ENCODE data around the gene SRPK3.

SRPK3 gene

GRCh38 chrX:153784325-153784967 is 3.6 kb downstream of the SRPK3 start:
- TF ChIP-seq EGR1 (IDR thresholded peaks at IDR 0.05), result no peak
- no peak for TF ChIP-seq CREB1 (IDR thresholded peaks at IDR 0.05; ENCODE audit: low read depth)
- TF ChIP-seq NFIC (IDR thresholded peaks at IDR 0.05), result no peak
- no peak for TF ChIP-seq FOXM1 (IDR thresholded peaks at IDR 0.05; ENCODE audit: borderline replicate concordance, low read depth)
- no peak for TF ChIP-seq RAD21 (IDR thresholded peaks at IDR 0.05; ENCODE audit: low read depth)
- TF ChIP-seq USF1 (IDR thresholded peaks at IDR 0.05), result no peak
- TF ChIP-seq YY1 (IDR thresholded peaks at IDR 0.05; ENCODE audit: low read depth), result no peak
- no peak for TF ChIP-seq TEAD4 (IDR thresholded peaks at IDR 0.05)
- no peak for TF ChIP-seq EP300 (IDR thresholded peaks at IDR 0.05; ENCODE audit: borderline replicate concordance)
- TF ChIP-seq, protein P1, sequence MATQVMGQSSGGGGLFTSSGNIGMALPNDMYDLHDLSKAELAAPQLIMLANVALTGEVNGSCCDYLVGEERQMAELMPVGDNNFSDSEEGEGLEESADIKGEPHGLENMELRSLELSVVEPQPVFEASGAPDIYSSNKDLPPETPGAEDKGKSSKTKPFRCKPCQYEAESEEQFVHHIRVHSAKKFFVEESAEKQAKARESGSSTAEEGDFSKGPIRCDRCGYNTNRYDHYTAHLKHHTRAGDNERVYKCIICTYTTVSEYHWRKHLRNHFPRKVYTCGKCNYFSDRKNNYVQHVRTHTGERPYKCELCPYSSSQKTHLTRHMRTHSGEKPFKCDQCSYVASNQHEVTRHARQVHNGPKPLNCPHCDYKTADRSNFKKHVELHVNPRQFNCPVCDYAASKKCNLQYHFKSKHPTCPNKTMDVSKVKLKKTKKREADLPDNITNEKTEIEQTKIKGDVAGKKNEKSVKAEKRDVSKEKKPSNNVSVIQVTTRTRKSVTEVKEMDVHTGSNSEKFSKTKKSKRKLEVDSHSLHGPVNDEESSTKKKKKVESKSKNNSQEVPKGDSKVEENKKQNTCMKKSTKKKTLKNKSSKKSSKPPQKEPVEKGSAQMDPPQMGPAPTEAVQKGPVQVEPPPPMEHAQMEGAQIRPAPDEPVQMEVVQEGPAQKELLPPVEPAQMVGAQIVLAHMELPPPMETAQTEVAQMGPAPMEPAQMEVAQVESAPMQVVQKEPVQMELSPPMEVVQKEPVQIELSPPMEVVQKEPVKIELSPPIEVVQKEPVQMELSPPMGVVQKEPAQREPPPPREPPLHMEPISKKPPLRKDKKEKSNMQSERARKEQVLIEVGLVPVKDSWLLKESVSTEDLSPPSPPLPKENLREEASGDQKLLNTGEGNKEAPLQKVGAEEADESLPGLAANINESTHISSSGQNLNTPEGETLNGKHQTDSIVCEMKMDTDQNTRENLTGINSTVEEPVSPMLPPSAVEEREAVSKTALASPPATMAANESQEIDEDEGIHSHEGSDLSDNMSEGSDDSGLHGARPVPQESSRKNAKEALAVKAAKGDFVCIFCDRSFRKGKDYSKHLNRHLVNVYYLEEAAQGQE (IDR thresholded peaks at IDR 0.05; ENCODE audit: low read depth), result no peak
- no peak for TF ChIP-seq TAF1 (IDR thresholded peaks at IDR 0.05; ENCODE audit: low read depth)

GRCh38 chrX:153786669-153787068 is 5.8 kb downstream of the SRPK3 start:
- TF ChIP-seq FOXM1 (IDR thresholded peaks at IDR 0.05; ENCODE audit: borderline replicate concordance, low read depth) (no peak), TAF1 (IDR thresholded peaks at IDR 0.05; ENCODE audit: low read depth) (no peak), CEBPB (IDR thresholded peaks at IDR 0.05) (no peak), MAX (IDR thresholded peaks at IDR 0.05) (no peak)
- TF ChIP-seq, protein P1 (IDR thresholded peaks at IDR 0.05; ENCODE audit: low read depth), result no peak

- TF ChIP-seq YY1 (IDR thresholded peaks at IDR 0.05; ENCODE audit: low read depth), result no peak
- TF ChIP-seq EGR1 (IDR thresholded peaks at IDR 0.05), result no peak
- TF ChIP-seq CREB1 (IDR thresholded peaks at IDR 0.05; ENCODE audit: low read depth), result no peak
- TF ChIP-seq MAX (IDR thresholded peaks at IDR 0.05), result no peak
- no peak for TF ChIP-seq NFIC (IDR thresholded peaks at IDR 0.05)
- TF ChIP-seq FOXM1 (IDR thresholded peaks at IDR 0.05; ENCODE audit: borderline replicate concordance, low read depth), result no peak
- TF ChIP-seq USF1 (IDR thresholded peaks at IDR 0.05), result no peak
- TF ChIP-seq ZBTB7A (IDR thresholded peaks at IDR 0.05; ENCODE audit: low read depth), result no peak
- TF ChIP-seq RAD21 (IDR thresholded peaks at IDR 0.05; ENCODE audit: low read depth), result no peak
Observed at GRCh38 chrX:153789654-153790053, 8.8 kb downstream of the SRPK3 start.

GRCh38 chrX:153791104-153791852 is 10.4 kb downstream of the SRPK3 start:
- TF ChIP-seq TCF12 (IDR thresholded peaks at IDR 0.05; ENCODE audit: low read depth) (no peak), MAX (IDR thresholded peaks at IDR 0.05) (no peak), FOXM1 (IDR thresholded peaks at IDR 0.05; ENCODE audit: borderline replicate concordance, low read depth) (no peak), NFIC (IDR thresholded peaks at IDR 0.05) (no peak), RAD21 (IDR thresholded peaks at IDR 0.05; ENCODE audit: low read depth) (no peak), EP300 (IDR thresholded peaks at IDR 0.05; ENCODE audit: borderline replicate concordance) (no peak)

DNA sequence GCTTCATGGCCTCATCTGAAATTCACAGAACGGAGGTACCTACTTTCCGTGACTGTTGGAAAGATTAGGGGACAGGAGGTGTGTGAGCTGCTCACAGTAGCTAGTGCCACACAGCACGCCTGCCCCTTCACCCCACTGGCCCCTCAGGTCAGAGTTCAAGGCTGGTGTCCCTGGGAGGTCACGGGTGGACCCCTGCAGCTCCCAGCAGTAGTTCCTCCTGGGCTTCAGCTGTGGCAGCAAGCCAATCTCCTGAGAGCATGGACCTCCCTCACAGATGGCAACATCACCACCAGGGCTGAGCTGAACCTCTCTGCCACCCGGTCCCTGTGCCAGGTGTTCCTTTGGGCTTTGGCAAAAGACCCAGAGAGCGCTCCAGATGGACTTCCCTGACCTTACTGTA is 11.5 kb downstream of the SRPK3 start:
- TF ChIP-seq FOXM1 (IDR thresholded peaks at IDR 0.05; ENCODE audit: borderline replicate concordance, low read depth) (no peak), YY1 (IDR thresholded peaks at IDR 0.05; ENCODE audit: low read depth) (no peak), CREB1 (IDR thresholded peaks at IDR 0.05; ENCODE audit: low read depth) (no peak)
- TF ChIP-seq, protein P1 (IDR thresholded peaks at IDR 0.05; ENCODE audit: low read depth), result no peak
